IPS DF 4.7 (cell line): ENCODE measurements around the gene TMX1.

Experiments used
- DNase-seq: peaks from one replicate; pipeline ENCODE4 v3.0.0-alpha.2; 2013; ENCODE audit warnings: low spot score; ENCODE audit errors: extremely low read depth

TMX1 gene

DNA sequence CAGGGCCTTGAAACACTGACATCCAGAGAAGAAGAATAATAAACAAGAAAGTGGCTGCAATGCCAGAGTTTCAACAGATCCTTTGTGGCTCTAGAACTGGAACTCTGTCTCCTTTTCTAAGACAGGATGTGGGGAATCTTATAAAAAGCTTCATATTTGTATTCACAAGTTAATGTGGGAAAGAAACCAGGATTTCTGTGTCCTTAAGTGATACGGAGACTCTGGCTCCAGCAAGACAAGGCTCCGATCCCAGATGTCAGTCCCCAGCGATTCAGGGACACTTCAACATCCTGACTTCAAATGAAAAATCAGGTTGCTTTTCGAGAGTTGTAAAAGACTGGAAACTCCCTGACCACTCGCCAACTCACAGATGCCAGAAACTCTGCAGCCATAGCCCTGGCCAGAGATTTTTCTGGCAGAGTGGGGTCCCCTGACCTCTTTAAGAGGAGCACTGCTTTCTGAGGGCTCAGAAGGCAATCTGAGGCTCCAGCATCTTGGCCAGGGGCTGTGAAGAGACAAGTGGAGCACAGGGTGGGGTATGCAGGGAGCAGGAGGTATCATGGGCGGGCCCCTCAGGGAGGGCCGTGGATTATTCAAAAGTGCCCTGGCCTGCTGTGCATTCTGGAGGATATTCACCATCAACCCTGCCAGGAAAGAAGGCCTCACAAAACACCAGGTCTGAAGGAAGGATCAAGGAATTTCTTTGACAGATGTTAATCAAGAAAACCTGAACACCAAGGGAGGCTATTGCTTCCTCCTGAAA, 53.3 kb downstream of the TMX1 start:
- no peak for DNase-seq

DNA sequence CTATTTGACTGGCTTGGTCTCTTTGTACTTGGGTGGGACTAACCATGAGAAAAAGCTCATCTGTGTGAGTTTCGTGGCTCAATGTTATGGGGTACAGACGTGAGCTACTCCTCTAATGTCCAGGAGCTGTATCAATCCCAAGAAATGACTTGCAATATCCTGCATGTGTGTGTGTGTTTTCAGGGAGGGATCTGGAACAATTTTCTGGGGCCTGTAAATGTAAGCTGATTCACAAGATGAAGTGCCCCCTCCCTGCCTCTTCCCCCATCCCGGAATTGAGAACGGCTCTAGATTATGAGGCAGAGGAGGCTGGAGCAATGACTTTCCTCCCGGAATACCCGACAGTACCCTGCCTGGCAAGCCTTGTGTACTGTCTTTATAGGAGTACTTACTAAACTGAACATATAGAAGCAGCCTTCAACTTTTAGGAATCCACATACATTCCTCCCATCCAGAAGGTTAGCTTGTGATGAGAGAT, 53.9 kb downstream of the TMX1 start:
- DNase-seq, result no peak

DNA sequence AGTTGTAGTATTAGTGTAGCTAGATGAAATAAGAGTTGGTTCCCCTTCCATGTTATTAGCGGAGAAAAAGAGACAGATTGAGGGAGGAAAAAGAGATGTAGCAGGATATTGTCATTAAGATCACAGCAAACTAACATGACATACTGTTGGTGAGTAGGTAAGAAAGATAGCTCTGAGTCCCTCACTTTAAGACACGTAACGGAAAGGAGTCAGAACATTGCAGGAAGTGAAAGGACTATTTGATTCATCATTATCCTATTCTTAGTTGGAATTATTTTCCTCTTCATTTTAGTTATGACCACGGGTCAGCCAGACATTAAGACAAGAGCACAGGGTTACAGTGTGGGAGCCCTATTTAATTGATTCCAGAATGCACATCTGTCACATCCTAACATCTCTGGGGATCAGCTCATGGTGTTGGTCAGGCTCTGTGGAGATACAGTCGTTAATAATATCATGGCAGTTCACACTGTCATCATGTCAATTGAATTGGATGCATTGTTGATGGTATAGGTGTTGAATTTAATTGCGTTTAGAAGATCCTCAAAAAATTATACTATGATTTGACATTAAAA, 55.0 kb downstream of the TMX1 start:
- DNase-seq, result no peak

DNA sequence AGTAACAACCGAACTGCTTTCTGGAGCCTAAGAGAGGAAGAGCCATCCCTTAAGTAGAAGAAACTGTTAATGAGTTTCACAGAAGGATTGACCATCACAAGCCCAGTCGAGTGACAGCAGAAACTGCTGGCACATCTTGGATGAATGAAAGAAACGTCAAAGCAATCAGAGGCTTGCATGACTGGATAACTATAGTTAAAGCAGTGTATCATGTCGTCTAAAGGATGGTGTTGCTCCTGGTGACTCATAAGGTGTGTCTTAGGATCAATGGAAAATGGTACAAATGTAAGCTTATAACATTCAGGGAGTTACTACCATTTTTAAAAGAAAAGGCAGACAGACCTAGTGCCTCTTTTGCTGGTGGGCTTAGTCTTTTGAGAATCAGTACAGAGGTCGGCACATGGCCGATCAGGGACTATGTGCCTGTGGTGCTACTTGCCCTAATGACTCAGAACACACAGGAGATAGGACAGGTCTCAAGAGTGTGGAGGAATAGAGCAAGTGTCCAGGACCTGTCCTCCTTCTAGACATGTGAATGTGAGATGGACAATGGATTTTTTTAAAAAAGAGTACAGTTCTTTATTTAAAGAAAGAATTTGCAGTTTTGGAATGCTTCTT, 55.7 kb downstream of the TMX1 start:
- DNase-seq, result no peak

DNA sequence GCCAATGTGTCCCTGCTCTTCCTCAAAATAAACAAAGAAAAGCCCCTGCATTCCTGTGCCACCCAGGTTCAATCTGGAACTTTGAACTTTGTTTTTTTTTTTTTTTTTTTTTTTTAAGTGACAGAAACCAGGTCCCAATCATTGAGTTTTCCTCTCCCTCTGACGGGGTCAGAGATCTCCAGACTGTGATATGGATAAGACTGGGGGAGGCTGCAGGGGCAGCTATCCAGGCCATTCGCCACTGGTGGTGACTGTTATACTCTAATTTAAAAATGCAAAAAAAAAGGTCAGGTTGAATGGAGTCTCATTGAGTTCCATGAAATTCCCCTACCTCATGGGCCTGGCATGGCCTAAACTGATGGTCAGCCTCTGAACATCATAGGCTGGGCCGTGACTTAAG, 57.0 kb downstream of the TMX1 start:
- no peak for DNase-seq

DNA sequence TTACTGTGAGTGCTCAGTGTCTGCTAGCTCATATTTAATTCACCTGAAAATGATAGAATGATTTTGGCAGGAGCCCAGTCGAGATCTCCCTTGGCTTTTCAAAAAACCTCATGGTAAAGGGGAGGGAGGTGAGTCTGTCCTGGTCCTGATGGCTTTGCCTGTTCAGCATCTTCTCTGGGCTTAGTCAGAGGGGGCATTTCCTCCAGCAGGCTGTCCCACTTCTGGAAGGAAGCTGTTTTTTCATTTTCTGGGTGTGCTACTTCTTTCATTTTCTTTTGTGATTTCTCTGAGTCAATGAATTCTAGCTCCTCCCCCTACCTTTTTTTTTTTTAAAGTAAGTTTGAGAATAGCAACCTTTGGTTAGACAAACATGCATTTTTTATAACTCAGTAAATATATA, 58.8 kb downstream of the TMX1 start:
- no peak for DNase-seq

DNA sequence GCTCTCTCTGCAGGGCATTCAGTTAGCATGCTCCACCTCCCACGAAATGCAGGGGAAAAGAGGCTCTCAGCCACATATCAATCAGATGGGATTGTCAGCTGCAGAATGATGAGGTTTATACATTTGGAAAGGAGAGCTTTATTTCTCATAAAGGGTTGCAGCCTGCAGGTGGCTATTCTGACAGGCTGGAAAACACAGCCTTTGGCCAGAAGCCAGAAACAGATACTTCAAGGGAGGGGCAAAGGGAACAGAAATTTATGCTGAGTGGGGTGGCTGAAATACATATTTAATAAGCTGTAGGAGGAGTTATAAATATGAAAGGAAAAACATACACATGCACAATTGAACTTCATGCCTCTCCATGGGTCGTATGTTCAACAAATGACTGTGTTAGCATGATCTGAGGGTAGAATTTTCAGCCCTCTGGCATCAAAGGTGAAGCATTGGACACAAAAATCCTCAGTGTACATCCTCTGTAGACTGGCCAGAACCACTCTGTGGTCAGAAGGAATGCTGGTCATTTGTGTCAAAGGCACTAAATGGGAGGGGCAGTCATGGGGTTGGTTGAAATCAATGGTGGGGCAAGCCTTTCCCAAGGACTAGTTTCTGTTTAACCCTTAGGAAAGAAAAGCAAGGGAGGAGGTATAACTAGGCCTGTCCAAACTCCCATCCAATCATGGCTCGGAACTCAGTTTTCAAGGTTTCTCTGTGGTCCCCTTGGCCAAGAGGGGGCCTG, 62.4 kb downstream of the TMX1 start:
- no peak for DNase-seq

DNA sequence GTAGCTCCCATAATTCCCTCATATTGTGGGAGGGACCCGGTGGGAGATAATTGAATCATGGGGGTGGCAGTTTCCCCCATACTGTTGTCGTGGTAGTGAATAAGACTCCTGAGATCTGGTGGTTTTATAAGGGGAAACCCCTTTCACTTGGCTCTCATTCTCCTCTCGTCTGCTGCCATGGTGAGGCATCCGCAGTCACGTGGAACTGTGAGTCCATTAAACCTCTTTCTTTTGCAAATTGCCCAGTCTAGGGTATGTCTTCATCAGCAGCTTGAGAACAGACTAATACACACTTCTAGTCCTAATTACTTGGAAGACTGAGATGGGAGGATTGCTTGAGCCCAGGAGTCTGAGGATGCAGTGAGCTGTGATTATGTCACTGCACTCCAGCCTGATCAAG, 64.4 kb downstream of the TMX1 start:
- no peak for DNase-seq

DNA sequence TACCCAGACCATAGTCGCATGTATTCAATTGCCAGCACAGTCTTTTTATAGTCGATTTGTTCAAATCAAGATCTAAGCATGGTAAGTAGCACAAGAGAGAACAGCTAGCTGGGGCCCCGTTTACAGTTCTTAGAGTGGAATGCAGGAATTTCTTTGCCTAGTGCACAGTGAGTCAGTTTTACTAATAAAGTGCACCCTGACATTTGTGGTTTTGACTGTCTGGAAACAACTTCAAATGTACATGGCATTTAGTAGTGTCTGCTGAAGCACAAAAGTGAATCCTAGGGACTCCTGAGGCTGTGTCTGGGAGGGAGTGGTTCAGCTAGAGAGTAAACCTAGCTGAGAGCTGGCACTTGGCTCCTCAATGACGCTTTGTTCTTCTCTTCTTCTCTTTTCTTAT, 64.9 kb downstream of the TMX1 start:
- DNase-seq, result no peak

DNA sequence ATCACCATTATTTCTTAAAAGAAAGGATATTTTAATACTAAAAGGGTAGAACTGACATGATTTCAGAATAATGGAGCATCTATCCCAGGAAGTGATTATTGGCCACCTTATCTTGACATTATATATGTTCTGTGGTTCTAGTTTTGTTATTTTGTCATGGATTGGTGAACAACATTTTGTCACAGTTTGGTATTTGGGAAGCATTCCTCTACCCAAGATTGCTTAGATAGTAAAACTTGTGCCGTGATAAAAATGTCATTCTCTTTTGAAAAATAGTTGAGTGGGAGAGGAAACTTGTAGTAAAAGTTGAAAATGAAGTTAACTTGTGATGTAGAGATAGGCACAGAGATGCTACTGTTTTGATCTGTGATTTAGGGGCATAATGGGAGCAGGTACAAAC, 65.7 kb downstream of the TMX1 start:
- no peak for DNase-seq
